Measurements from ENCODE around the gene ZNF333. TPM values are rescaled to one million over a fixed set of nuclear protein-coding genes. Genes with fewer than 3 reads are reported as not detected.
A peak's percentile ranks its signal among the peaks of the same experiment; 100 is the strongest.

Gene ZNF333
- polyA plus RNA-seq (ENCODE audit: insufficient read length in 4 of 4) = 10 to 100 TPM; 14.8 to 19.3 (median 17.0) TPM

DNA sequence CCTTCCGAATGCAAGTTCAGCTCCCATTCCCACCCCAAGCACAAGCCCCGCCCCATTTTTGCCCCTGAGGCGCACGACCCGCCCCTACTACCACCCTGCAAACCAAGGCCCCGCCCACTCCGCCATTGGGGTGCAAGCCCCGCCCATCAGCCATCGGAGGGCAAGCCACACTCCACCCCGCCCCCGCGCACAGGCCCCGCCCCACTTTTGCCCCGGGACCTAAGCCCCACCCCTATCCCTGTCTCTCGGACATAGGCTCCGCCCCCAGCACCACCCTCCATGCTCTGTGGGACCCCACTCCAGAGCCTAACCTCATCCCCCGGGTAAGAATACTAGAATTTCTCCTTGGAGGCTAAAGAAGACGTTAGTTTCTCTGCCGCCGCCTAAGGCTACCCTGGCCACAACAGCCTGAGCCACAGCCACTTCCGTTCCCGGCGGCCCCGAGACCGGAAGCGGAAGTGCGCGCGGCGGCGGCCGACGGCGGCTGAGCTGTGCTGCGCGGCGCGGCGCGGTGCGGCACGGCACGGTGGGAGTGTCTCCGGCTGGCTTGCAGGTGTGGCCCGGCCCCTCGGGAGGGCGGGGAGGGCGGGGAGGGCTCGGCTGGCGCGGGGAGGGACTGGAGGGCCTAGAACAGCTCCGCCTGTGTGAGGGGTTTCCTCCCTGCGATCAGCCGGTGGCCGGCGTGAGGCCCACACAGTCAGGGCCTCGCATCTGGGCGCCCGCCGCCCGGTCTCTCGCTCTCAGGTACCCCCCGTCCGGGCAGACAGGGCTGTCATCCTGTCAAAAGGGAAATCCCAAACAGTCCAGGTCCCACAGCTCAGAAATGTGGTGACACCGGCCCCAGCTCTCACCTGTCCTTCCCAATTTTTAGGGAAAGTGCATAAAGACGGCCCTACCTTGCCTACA, at the start of gene ZNF333:
TSS of gene ZNF333 (plus strand) at position 451 of the 906 bp plus-strand sequence. CDS start 3,444 bp downstream, outside the sequence.
- DNase-seq (ENCODE audit: low read depth in 4 of 4, low spot score in 3 of 4) = peak; percentile 74 to 83 (median 80)

DNA sequence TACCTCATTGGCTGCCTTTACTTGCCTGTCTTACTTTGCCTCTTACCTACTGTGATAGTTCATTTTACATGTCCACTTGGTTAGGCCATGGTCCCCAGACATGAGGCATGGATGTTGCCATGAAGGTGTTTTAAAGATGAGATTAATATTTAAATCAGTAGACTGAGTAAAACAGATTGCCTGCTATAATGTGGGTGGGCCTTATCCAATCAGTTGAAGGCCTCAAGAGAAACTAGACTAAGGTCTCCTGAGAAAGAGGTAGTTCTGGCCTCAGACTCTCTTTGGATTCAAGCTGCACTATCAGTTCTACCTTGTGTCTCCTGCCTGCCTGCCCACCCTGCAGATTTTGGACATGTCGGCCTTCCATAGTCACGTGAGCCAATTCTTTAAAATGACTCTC, 41.3 kb upstream of the ZNF333 start:
- DNase-seq (ENCODE audit: low read depth in 4 of 4, low spot score in 3 of 4) = no peak

DNA sequence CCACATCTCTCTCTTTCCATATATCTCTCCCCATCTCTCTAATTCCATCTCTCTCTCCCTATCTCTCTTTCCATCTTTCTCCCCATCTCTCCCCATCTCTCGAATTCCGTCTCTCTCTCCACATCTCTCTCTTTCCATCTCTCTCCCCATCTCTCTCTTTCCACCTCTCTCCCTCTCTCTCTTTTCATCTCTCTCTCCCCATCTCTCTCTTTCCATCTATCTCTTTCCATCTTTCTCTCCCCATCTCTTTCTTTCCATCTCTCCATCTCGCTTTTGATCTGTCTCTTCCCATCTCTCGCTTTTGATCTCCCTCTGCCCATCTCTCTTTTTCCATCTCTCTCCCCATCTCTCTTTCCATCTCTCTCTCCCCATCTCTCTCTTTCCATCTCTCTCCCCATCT, 40.8 kb upstream of the ZNF333 start:
- DNase-seq (ENCODE audit: low read depth in 4 of 4, low spot score in 3 of 4) = no peak

DNA sequence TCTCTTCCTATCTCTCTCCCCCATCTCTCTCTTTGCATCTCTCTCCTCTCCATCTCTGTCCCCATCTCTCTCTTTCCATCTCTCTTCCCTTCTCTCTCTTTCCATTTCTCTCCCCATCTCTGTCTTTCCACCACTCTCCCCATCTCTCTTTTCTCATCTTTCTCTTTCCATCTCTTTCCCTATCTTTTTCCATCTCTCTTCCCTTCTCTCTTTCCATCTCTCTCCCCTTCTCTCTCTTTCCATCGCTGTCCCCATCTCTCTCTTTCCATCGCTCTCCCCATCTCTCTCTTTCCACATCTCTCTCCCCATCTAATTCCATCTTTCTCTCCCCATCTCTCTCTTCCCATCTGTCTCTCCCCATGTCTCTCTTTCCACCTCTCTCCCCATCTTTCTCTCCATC, 39.7 kb upstream of the ZNF333 start:
- no peak for DNase-seq (ENCODE audit: low read depth in 4 of 4, low spot score in 3 of 4)

DNA sequence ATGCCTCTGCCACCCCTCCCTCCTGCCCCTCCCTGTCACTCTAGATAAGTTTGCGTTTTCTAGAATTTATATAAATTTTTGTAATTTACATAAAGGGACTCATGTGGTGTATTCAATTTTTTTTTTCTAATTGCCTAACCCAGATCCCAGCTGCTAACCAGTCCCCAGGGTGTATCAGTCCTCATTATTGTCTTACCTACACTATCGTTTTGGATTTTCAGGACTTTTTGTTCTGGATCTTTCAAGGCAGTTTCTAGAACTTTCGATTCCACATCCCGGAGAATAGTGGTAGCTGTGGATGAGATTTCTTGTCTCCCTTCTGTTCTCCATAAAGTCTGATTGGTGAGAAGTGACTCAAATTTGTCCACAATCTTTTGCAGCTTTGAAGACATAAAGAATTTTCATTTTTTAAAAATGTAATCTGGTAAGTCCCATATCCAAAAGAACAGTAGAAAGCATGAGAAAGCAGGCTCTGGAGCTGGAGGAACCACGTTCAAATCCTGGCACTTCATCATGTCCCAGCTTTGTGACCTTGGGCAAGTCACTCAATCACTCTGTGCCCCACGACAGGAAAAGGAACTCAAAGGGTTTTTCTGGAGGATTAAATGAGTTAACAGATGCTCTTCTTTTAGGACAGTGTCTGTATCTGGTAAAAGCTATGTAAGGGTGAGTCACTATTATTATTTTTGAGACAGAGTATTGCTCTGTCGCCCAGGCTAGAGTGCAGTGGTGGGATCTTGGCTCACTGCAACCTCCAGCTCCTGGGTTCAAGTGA, 34.9 kb upstream of the ZNF333 start:
- no peak for DNase-seq (ENCODE audit: low read depth in 4 of 4, low spot score in 3 of 4)

DNA sequence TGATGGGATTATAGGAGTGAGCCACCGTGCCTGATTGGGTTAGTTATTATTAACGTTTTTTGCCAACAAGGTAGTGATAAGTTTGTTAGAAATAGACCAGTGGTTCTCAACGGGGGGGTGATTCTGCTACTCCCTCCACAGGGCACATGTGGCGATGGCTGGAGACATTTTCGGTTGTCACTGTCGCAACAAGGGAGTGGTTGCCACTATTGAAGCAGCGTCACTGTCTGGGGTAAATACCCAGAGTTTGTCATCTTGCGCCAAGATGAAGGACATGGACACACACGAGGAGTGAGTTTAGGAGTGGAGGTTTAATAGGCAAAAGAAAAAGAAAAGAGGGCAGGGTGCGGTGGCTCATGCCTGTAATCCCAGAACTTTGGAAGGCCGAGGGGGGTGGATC, 34.1 kb upstream of the ZNF333 start:
- no peak for DNase-seq (ENCODE audit: low read depth in 4 of 4, low spot score in 3 of 4)

DNA sequence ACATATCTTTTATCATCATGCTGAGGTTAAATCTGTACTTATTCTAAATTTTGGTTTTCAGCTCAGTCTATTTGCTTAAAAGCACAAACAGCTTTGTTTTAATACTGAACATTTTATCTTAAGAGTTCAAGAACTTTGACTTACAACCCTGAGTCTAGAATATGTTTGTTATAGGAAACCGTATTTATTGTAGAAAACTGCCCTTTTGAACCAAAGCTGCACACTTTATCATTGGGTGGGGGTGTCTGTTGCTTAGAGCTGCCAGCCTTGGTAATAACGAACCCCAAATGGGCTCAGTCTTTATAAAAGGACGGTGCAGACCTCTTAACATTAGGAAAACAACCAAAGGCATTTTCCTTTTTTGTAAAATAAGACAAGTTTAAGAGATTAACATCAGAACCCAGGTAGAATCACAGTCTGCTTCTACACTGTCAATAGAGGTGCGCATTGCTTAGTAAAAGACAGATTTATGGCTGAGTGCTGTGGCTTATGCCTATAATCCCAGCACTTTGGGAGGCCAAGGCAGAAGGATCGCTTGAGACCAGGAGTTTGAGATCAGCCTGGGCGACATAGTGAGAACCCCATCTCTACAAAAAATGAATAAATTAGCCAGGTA, 29.9 kb upstream of the ZNF333 start:
- DNase-seq (ENCODE audit: low read depth in 4 of 4, low spot score in 3 of 4) = no peak

DNA sequence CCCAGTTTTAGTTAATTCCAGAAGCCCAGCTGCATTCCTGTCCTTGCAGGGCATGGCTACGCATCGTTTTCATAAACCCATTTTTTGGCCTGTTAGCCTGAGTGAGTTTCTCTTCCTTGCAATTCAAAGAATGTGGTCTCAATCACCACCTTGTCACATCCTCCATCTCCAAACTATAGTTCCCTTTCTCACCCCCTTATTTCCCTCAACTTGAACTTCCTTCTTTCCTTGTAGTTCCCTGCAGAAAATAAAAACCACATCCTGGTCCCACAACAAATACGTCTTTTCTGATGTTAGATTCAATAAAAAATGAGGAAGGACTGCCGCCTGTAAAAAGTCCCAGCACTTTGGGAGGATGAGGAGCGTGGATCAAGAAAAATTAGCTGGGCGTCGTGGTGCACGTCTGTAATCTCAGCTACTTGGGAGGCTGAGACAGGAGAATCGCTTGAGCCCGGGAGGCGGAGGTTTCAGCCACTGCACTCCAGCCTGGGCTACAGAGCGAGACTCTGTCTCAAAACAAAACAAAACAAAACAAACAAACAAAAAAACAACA, 28.4 kb upstream of the ZNF333 start:
- no peak for DNase-seq (ENCODE audit: low read depth in 4 of 4, low spot score in 3 of 4)

DNA sequence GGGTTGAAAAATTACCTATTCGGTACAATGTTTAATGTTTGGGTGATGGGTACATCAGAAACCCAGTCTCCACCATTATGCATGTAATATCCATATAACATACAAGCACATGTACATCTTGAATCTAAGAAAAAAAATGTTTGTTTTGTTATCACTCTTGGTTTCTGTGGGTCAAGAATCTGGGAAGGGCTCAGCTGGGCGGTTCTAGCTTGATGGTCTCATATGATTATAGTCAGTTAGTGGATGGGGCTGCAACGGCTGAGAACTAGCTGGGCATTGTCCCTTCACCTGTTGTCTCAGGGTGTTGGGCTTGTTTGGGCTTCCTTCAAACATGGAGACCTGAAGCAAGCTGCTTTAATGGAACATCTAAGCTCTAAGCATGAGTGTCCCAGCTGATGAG, 19.9 kb upstream of the ZNF333 start:
- DNase-seq (ENCODE audit: low read depth in 4 of 4, low spot score in 3 of 4) = no peak

DNA sequence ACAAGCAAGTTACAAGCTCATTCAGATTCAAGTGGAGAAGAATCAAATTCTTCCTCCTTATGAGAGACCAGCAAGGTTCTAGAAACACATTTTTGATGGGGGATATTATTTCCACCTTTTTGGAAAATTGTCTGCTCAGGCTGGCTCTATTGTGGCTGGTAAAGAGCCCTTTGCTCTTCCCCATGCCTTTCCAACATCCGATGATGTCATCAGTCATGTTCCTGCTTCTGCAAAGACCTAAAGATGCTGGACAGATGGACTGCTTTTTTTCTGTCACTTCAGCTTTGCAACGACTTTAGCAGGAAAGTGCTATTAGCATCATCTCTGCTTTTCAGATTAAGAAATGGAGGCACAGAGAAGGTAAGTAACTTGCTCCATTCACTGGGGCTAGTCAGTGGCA, 19.4 kb upstream of the ZNF333 start:
- no peak for DNase-seq (ENCODE audit: low read depth in 4 of 4, low spot score in 3 of 4)

DNA sequence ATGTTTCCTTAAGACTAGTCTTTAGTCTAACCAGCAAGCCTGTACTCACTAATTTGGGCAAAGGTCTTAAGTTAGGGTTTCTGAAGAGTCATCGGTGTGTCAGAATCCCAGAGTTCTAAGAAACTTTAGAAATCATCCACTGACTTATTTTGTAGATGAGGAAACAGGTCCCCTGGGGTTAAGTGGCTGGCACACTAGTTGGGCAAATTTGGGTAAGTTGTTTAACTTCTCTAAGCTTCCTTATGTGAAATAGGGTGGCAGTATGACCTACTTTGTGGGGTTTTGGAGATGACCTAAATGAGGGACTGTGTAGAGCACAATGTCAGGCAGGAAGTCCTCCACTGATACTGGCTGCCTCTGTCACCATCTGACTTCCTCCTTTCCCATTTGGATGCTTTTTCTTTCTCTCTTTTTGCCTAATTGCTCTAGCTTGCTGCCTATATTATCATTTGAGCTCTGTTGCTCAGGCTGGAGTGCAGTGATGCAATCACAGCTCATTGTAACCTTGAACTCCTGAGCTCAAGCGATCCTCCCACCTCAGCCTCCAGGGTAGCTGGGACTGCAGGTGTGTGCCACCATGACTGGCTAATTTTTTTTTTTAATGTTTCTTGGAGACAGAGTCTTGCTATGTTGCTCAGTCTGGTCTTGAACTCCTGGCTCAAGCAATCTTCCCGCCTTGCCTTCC, 17.5 kb upstream of the ZNF333 start:
- DNase-seq (ENCODE audit: low read depth in 4 of 4, low spot score in 3 of 4) = no peak

DNA sequence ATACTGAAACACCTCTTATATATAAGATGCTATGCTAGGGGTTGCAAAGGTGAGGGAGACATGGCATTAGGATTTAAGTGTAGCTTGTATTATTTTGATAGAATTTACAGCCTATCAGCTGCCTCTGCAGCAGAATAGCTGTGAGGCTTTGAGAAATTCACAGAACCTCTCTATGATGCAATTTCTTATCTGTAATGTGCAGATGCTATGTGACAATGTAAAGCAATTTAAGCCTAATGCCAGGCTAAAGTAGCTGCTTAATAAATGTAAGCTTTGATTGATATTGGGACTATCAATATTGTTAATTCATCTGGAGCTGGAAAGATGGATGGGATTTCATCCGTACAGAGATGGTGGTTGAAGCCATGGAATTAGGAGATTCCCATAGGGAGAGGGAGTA, 16.8 kb upstream of the ZNF333 start:
- DNase-seq (ENCODE audit: low read depth in 4 of 4, low spot score in 3 of 4) = no peak

DNA sequence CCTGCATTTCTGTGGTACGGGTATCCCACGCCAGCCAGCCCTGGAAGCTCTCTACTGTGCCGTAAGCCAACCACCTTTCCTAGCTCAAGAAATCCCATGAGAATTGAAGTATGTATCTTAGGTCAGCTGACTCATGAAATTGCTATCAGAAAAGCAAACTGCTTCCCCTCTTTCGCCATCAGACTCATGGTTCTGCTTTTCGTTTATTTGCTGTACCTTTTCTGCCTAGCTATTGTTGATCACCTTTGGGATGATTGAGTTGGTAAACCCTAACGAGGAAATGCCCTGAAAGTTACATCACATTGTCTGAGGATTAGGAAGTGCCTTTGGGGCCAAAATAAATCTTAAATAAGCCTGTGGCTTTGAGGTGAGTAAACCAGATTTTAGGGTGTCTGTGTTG, 15.1 kb upstream of the ZNF333 start, which contains the start of gene ADGRE3:
TSS of gene ADGRE3 (minus strand) at position 81 of the 400 bp plus-strand sequence. CDS start at position 7, 74 bp downstream.
- no peak for DNase-seq (ENCODE audit: low read depth in 4 of 4, low spot score in 3 of 4)

DNA sequence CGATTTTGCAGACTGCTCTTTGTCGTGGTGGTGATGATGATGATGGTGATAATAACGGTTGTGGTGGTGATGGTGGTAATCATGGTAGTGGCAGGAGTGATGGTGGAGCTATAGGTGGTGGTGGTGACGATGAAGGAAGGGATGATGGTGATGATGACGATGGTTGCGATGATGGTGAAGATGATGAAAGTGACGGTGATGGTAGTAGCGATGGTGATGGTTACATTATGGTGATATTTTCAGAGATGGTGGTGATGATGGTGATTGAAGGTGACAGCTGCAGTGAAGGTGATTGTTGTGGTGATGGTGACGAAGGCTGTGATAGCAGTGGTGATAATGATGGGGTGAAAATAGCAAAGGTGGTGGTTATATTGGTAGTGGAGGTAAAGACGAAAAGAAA, 13.1 kb upstream of the ZNF333 start:
- no peak for DNase-seq (ENCODE audit: low read depth in 4 of 4, low spot score in 3 of 4)

DNA sequence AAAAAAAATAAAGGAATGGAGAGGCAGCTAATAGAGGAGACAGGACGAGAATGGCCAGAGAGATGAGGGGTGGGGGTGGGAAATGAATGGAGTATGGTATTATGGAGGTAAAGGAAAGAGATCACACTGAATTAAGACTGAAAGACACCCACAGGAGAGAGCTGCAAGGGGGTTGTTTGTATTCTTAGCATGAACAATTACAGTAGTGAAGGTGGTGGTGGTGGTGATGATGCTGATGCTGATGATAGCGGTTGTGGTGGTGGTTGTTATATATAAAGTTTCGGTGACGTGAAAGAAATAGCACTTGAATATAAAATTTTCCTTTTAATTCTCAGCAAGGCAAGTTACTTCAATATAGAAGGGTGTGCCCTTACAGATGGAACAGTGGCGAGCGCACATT, 12.4 kb upstream of the ZNF333 start:
- no peak for DNase-seq (ENCODE audit: low read depth in 4 of 4, low spot score in 3 of 4)

DNA sequence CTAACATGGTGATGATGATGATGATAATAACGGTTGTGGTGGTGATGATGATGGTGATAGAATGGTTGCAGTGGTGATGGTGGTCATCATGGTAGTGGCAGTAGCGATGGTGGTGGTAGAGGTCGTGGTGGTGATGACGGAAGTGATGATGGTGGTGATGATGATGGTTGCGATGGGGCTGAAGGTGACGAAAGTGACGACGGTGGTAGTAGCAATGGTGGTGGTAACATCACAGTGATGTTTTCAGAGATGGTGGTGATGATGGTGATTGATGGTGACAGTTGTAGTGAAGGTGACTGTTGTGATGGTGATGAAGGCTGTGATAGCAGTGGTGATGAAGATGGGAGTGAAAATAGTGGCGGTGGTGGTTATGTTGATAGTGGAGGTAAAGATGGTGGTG, 11.6 kb upstream of the ZNF333 start:
- DNase-seq (ENCODE audit: low read depth in 4 of 4, low spot score in 3 of 4) = no peak

DNA sequence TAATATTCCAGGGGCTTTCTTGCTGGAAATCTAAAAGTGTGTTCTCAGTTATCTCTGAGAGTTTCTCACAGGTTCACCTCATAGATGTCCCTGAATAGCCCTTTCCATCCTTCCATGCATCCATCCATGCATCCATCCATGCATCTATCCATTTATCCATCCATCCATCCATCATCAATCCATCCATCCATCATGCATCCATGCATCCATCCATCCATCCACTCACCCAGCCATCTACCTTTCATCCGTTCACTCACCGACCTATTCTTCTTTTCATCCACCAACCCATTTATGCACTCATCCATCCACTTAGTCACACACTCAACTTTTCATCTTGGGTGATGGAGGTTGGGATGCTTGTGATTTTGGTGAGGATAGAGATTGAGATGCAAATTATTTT, 7.8 kb upstream of the ZNF333 start:
- no peak for DNase-seq (ENCODE audit: low read depth in 4 of 4, low spot score in 3 of 4)

DNA sequence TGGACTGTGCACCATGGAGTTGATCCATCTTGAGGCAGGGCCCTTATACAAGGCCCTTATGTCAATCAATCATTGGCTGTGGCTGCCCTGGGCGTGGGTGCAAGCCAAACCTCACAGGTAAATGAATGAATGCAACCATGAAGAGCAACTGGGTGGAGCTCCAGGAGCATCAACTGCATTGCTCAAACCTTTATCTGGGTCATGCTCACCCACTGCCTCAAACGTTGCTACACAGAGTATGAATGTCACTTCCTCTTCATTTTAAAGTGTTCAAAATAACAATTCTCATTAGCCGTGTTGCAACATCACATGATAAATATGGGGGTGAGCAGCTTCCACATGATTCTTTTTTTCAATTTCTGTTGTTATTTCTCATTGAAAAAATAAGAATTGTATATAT, 6.4 kb upstream of the ZNF333 start:
- no peak for DNase-seq (ENCODE audit: low read depth in 4 of 4, low spot score in 3 of 4)

DNA sequence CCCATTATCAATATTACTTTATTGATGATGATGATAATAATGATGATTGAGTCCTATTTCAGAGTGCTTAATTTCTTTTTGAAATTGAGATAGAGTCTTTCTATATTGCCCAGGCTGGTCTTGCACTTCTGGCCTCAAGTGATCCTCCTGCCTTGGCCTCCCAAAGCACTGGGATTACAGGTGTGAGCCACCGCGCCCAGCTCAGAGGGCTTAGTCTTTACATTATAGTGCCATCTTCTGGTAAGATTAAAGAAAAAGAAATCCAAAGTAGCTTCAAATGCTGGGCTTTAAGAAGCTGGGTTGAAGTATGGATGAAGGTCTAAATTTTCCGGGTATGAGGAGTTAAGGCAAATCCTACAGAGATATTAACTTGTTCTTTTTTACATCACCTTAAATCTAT, 3.4 kb upstream of the ZNF333 start:
- DNase-seq (ENCODE audit: low read depth in 4 of 4, low spot score in 3 of 4) = no peak

DNA sequence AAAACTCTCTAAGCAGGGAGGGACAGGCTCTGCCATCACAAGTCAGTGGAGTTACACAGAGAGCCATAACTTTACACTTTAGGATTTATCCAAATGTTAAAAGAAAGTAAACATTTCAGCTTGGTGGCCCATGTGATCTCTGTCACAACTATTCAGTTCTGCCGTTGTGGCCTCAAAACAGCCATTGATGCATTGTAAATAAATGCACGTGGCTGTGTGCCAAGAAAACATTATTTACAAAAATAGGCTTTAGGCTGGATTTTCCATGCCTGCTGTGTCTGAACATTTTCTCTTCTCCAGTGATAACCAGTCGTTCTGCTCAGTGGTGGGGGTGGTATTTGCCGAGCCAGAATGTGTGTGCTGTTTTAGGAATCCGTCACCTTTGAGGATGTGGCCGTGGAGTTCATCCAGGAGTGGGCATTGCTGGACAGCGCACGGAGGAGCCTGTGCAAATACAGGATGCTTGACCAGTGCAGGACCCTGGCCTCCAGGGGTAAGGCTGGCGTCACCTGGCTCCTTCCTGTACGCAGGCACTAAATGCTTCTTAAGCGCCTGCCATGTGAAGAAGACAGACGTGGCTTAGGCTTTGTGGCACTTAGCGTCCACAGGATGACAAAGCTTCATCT, 4.9 kb downstream of the ZNF333 start:
- no peak for DNase-seq (ENCODE audit: low read depth in 4 of 4, low spot score in 3 of 4)
